Epithelial cell of prostate (primary cell): Measurements from ENCODE around the gene PRELID3B.
"Not testable (repeated sequence)": the region's sequence is repeated elsewhere in the genome, so short reads cannot be mapped to it uniquely, and the experiment has no call there.

Experiments
- DNase-seq: peaks from one replicate; pipeline ENCODE4 v3.0.0-alpha.2; 2011; ENCODE audit warnings: low read depth, low spot score
- H3K27ac ChIP-seq: fragments of 450-650 bp; 2 replicates; pipeline ENCODE4 v1.5.1; 2017; ENCODE audit warnings: mild to moderate bottlenecking

Gene PRELID3B

GRCh38 chr20:59051666-59052185, 9.1 kb upstream of the PRELID3B start:
- no peak overlapping the region for H3K27ac ChIP-seq
- no peak for DNase-seq

GRCh38 chr20:59050437-59050836, 7.9 kb upstream of the PRELID3B start:
- DNase-seq, result no peak
- no peak overlapping the region for H3K27ac ChIP-seq

GRCh38 chr20:59048681-59049030, 6.1 kb upstream of the PRELID3B start:
- peak overlapping the region; percentile 60 for H3K27ac ChIP-seq
- no peak for DNase-seq

DNA sequence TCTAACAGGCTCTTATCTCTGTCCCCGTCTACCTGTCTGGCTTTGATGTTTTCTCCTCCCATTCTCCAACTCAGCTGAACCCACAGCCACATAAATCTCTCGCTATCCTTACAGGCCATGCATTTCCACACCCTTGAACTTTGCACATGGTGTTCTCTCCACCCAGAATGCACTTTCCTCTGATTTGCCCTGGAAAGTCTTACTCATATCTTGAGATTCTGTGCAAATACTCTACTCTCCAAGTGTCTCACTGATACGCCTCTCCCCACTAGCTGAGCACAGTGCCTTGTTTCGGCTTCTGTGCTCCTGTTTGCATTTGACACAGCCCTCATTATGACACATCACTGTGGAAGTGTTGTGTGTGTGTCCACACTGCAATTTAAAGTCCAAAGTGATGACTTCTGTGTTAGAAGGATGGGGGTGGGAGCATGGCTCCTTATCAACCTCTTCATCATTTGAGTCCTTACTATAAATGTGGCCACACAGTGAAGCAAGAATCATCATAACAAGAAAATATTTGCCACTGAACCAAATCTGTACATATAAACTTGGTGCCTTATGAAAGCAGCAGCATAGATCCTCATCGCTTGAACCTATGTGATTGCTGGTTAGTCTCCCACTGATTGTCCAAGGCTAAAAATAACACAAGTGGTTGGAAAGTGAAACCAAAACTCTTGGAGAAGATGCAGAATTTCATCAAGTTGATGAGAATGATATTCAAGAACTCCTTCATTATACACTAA, 5.5 kb upstream of the PRELID3B start:
- H3K27ac ChIP-seq, result peak overlapping the region; percentile 60
- peak; percentile 46 for DNase-seq

GRCh38 chr20:59046862-59047261, 4.3 kb upstream of the PRELID3B start:
- peak overlapping the region; percentile 60 for H3K27ac ChIP-seq
- no peak for DNase-seq

DNA sequence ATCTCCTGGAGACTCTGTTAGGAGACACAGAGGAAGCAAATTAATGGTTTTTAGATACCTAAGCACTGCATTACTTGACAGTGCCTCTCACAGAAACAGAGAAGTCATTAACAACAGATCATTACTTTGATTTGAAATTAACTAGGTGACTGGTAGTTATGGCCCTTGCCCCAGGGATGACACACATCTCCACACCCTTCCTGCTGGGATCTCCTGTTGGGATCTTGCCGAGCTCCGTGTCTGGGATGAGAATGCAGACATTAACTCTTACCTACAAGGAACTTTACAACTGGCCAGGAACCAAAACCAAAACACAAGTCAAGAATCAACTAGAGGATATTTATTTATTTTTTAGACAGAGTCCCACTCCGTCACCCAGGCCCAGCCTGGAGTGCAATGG, 2.2 kb upstream of the PRELID3B start:
- no peak for DNase-seq
- peak overlapping the region; percentile 87 for H3K27ac ChIP-seq

DNA sequence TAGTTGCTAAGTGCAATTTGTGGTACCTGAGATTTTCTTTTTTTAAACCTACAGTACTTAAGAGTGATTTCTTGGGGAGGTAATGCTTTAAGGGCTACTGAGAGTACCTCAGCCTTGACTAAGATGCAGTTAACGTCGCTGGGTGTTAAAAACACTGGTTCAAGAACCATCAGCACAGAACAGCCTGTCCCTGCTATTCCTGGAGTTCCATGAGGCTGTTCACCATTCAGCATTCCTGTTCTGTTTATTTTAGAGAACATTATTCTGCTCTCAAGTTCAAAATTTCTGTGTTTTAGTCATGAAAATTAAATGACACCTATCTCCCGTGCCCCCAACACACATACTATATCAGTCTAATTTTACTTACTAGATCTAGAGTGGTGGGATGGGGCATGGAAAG, 1.7 kb upstream of the PRELID3B start:
- DNase-seq, result no peak
- peak overlapping the region; percentile 87 for H3K27ac ChIP-seq

- peak overlapping the region; percentile 87 for H3K27ac ChIP-seq
- peak; percentile 69 for DNase-seq
Measured at GRCh38 chr20:59043698-59044097, 1.1 kb upstream of the PRELID3B start.

GRCh38 chr20:59042796-59043631, 428 bp upstream of the PRELID3B start:
- DNase-seq, result peak; percentile 53
- peak overlapping the region; percentile 87 for H3K27ac ChIP-seq

DNA sequence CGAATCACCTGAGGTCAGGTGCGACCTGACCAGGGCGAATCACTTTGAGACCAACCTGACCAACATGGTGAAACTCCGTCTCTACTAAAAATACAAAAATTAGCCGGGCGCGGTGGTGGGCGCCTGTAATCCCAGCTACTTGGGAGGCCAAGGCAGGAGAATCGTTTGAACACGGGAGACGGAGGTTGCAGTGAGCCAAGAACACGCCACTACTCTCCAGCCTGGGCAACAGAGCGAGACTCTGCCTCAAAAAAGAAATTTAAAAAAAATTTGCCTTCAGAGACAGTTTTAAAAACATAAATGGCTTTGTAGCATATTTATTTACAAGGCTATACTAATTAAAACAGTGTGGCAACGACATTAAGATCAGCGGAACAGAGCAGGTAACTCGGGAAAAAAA, 1.1 kb downstream of the PRELID3B start:
- DNase-seq, result not testable (repeated sequence)
- peak overlapping the region; percentile 87 for H3K27ac ChIP-seq

DNA sequence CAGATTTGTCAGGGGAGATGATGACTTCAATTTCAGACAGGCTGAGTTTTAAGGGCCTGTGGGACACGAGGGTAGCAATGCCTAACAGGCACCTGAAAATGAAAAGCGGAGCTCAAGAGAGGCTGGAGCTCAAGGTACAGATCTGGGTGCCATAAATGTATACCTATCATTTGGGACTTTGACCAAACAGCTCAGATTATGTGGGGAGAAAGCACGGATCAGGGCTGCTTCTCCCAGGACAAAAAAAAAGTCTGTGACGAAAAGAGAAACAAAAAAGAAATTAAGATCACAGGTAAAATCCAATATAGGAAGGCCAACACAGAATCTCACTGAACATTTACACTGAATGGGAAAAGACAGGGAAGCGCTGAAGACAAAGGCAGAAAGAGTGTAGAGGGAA, 1.9 kb downstream of the PRELID3B start:
- peak overlapping the region; percentile 87 for H3K27ac ChIP-seq

GRCh38 chr20:59039233-59039632, 3.4 kb downstream of the PRELID3B start:
- H3K27ac ChIP-seq, result peak overlapping the region; percentile 87
- no peak for DNase-seq

More for the DNA sequence above, 1.9 kb downstream of the PRELID3B start:
- DNase-seq, result no peak

DNA sequence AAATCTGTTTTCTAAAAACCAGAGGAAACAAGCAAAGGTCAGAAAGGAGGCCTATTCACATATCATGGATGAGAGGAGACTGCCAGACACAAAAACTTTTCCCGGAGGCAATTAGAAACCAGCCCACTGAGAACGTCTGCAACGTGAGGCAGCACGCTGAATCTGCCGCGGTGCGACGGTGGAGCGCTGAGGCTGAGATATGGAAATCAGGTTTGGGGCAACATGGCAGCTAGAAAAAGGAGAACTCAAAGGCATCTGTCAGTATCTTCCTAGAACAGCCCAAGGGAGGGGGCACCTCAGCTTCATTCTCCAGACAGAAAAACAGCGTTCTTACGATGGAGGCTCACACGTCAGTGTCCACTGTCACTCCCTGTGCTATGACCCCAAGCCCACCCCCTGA, 5.2 kb downstream of the PRELID3B start:
- no peak for DNase-seq

GRCh38 chr20:59035381-59035780, 7.2 kb downstream of the PRELID3B start:
- peak overlapping the region; percentile 3 for H3K27ac ChIP-seq

More for the DNA sequence above, 5.2 kb downstream of the PRELID3B start:
- H3K27ac ChIP-seq, result no peak overlapping the region

GRCh38 chr20:59033616-59034165, 8.9 kb downstream of the PRELID3B start:
- no peak for DNase-seq
- H3K27ac ChIP-seq, result peak overlapping the region; percentile 79

More at GRCh38 chr20:59035381-59035780, 7.2 kb downstream of the PRELID3B start:
- DNase-seq, result no peak

DNA sequence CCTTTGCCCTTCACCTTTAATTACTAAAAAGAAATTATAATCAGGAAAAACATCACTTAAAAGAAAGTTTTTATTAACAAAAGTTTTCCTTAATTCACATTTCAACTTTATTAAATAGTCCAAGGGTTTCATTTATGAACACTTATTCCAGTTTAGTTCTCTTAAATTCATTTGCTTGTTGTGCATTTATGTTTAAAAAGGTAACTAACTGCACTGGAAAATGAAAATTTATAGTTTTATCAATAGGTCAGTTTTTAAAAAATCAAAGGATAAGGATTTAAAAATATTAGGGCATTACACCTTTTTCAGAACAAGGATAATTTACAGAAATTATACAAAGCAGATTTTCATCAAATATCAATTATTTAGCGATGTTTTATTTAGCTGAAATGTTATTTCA, 9.5 kb downstream of the PRELID3B start:
- no peak for DNase-seq
- H3K27ac ChIP-seq, result peak overlapping the region; percentile 79

- peak overlapping the region; percentile 79 for H3K27ac ChIP-seq
- no peak for DNase-seq
Measured at GRCh38 chr20:59032713-59033059, 9.9 kb downstream of the PRELID3B start.

DNA sequence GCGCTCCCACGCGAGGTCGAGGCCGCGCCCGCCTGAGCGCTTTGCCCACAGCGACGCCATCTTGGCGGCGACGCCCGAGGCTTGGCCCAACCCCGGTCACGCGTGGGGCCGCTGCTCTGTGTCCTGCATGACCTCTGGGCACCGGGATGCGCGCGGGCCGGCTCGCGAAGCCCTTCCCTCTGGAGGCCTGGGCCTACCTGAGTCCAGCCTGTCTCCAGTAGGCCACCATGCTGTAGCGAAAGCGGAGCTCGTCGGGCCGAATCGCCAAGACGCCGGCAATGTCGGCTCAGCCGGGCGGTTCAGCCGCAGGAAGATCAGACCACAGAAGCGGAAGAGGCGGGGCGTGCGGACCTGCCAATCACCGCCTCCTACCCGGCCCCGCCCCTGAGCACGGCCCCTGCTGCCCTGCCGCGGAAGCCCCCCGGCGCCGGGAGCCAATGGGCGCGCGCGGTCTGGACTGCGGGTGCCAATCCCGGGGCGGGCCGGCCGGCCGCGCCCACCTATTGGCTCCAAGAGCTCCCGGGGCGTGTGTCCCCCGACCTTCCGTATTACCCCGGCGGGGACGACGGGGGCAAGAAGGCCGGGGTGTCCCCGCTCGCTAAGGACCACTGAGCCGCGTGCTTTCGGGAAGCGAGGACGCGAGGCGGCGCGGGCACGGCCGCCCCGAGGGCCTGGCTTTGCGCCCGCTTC, 10.4 kb downstream of the PRELID3B start, which contains the start of gene ATP5F1E:
TSS of gene ATP5F1E (minus strand) at position 313 of the 690 bp plus-strand sequence. CDS start at position 229, 84 bp downstream.
- DNase-seq, result peak; percentile 69
- peak within 1 kb of the TSS; percentile 79 for H3K27ac ChIP-seq

DNA sequence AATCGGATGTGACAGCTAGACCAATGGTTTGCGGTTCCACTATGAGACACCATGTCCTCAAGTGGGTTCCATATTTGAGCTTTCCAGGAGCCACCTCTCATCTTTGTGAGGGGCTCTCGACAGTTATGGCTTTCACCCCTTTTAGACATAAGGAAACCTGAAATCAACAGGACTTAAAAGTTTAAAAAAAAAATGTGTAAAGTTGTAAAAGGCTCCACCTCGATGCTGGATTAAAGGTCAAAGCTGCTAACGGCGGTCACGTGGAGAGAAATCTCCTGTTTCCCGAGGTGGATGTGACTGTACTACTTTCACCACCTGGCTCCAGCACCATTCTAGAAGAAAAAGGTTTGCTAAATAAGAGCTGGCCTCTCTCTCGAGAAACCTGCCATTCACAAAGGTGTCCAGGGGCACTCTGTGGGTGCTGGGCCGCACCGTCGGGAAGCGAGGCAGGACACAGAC, 11.0 kb downstream of the PRELID3B start:
- peak overlapping the region; percentile 79 for H3K27ac ChIP-seq
- DNase-seq, result no peak
